HG03378 (cell line): ENCODE measurements around the gene BLTP1.
"Not testable (repeated sequence)": the region's sequence is repeated elsewhere in the genome, so short reads cannot be mapped to it uniquely, and the experiment has no call there.

Experiments
- ATAC-seq: cut with Tn5 transposase; IDR thresholded peaks from one replicate; pipeline ENCODE4 v1.9.1; 2021; ENCODE audit warnings: mild to moderate bottlenecking, moderate library complexity; ENCODE audit not compliant: unreplicated experiment

The BLTP1 gene, protein sequence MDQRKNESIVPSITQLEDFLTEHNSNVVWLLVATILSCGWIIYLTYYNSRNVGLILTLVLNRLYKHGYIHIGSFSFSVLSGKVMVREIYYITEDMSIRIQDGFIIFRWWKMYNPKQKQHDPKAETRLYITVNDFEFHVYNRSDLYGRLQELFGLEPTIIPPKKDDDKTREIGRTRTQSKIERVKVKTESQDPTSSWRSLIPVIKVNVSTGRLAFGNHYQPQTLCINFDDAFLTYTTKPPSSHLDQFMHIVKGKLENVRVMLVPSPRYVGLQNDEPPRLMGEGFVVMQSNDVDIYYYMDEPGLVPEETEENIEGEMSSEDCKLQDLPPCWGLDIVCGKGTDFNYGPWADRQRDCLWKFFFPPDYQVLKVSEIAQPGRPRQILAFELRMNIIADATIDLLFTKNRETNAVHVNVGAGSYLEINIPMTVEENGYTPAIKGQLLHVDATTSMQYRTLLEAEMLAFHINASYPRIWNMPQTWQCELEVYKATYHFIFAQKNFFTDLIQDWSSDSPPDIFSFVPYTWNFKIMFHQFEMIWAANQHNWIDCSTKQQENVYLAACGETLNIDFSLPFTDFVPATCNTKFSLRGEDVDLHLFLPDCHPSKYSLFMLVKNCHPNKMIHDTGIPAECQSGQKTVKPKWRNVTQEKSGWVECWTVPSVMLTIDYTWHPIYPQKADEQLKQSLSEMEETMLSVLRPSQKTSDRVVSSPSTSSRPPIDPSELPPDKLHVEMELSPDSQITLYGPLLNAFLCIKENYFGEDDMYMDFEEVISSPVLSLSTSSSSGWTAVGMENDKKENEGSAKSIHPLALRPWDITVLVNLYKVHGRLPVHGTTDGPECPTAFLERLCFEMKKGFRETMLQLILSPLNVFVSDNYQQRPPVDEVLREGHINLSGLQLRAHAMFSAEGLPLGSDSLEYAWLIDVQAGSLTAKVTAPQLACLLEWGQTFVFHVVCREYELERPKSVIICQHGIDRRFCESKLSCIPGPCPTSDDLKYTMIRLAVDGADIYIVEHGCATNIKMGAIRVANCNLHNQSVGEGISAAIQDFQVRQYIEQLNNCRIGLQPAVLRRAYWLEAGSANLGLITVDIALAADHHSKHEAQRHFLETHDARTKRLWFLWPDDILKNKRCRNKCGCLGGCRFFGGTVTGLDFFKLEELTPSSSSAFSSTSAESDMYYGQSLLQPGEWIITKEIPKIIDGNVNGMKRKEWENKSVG (N-terminal part only)

GRCh38 chr4:122151982-122152710 is at the start of gene BLTP1:
Gene BLTP1, plus strand, starts transcription at chr4:122152331. Its CDS starts 18,317 bp downstream, at chr4:122170648.
- ATAC-seq: peak; percentile 88

GRCh38 chr4:122104184-122104583 is 47.9 kb upstream of the BLTP1 start:
- no peak for ATAC-seq

DNA sequence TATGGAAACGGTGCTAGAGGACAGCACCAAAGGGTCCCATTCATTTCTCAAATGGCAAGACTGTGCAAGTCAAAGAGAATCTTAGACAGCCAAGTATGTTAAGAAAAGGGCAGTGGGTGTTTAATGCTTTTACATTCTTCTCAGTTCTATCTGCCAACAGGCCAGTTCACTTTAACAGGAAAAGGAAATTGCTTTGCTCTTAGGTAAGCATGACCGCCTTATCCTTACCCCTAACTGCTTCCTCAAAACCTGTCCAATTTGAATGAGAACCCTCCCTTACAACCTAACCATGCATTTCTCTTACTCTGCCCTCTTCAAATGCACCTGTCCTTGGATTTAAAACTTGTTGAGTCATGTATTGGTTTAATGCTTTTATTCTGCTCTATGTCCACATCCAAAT is 44.5 kb upstream of the BLTP1 start:
- ATAC-seq: no peak

- not testable (repeated sequence) for ATAC-seq
Observed at GRCh38 chr4:122110304-122110703, 41.8 kb upstream of the BLTP1 start.

DNA sequence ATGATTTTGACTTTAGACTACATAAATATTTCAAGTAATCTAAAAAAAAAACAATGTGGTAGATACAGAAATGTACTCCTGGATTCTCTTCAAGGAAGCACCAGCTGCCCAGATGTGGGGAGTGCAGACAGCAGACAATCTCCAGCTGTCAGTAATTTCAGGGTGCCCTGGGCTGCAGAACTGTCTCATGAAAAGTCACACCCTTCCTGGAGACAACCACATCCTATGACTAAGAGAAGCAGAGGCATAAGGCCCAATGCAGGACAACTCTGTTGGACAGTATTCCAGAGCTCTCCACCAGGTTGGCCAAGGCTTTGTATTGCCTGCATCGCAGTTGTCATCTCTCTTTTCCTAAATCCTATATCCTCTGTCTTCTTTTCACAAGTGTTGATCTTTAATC is 34.4 kb upstream of the BLTP1 start:
- no peak for ATAC-seq

- ATAC-seq: no peak
Observed at GRCh38 chr4:122118243-122118642, 33.9 kb upstream of the BLTP1 start.

- ATAC-seq: no peak
Observed at GRCh38 chr4:122119739-122120138, 32.4 kb upstream of the BLTP1 start.

GRCh38 chr4:122121593-122121992 is 30.5 kb upstream of the BLTP1 start:
- no peak for ATAC-seq

- ATAC-seq: no peak
Observed at GRCh38 chr4:122122083-122122482, 30.0 kb upstream of the BLTP1 start.

GRCh38 chr4:122129061-122129460 is 23.1 kb upstream of the BLTP1 start:
- no peak for ATAC-seq

DNA sequence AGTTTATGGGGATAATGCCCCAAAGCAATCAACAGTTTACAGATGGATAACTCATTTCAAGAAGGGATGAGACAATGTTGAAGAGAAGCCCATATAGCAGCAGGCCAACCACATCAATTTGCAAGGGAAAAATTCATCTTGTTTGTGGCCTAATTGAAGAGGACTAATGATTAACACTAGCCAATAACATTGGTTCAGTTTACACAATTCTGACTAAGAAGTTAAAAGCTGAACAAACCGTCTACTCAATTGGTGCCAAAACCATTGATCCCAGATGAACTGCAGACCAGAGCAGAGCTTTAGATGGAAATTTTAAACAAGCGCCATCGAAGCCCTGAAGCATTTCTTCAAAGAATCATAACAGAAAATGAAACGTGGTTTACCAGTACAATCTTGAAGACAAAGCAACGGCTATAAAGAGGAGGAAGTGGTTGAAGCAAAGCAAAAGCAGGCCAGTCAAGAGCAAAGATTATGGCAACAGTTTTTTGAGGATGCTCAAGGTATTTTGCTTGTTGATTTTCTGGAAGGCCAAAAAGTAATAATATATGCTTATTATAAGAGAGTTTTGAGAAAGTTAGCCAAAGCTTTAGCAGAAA is 20.5 kb upstream of the BLTP1 start:
- ATAC-seq: no peak

DNA sequence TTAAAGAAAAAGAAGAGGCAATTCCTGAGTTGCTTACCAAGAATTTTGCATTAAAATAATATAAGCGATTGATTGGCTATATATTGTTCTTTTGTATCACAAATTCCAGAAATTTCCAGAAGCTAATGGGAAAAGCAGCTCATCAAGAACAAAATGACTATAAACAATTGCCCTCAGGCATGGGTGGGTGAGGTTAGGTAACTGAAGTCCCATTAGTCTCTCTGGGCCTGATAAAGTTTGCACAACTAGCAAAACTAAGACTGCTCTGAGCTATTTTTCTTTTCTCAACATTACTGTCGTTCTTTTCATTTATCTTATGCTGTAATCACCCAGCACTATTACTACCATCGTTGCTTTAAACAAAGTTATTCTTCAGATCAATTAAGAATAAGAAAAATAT is 19.2 kb upstream of the BLTP1 start:
- ATAC-seq: no peak

DNA sequence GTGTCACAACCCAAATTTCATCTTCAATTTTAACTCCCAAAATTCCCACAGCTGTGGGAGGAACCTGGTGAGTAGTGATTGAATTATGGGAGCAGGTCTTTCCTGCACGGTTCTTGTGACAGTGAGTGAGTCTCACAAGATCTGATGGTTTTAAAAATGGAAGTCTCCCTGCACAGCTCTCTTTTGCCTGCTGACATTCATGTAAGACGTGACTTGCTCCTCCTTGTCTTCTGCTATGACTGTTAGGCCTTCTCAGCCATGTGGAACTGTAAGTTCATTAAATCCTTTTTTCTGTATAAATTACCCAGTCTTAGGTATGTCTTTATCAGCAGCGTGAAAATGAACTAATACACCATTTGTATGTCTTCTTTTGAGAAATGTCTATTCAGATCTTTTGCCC is 13.0 kb upstream of the BLTP1 start:
- no peak for ATAC-seq

- ATAC-seq: no peak
Observed at GRCh38 chr4:122140834-122141233, 11.3 kb upstream of the BLTP1 start.

- no peak for ATAC-seq
Observed at GRCh38 chr4:122142687-122143086, 9.4 kb upstream of the BLTP1 start.

GRCh38 chr4:122146652-122147051 is 5.5 kb upstream of the BLTP1 start:
- ATAC-seq: no peak

- ATAC-seq: no peak
Observed at GRCh38 chr4:122150931-122151330, 1.2 kb upstream of the BLTP1 start.

DNA sequence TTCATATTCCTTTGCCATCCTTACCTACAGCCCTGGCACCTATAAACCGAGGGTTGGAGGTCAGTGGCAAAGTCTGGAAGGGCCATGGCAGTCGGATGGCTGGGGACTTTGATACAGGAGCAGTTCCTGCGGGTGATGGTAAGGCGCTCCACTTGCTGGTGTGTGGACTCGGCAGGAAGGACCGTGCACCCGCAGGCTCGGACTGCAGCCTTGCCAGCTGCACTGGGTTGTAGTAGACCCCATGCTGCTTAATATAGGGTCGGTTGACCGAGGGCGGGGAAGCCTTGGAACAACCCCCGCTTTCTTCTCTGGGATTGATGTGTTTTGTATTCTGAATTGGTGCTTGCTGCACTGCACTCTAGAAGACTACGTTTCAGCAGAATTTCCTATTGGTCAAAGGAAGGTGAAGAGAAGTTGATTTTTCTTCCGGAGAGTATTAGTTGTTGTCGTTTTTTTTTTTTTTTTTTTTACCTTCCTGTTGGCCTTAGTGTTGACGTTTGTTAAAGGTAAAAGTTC is 638 bp downstream of the BLTP1 start:
- peak; percentile 38 for ATAC-seq

DNA sequence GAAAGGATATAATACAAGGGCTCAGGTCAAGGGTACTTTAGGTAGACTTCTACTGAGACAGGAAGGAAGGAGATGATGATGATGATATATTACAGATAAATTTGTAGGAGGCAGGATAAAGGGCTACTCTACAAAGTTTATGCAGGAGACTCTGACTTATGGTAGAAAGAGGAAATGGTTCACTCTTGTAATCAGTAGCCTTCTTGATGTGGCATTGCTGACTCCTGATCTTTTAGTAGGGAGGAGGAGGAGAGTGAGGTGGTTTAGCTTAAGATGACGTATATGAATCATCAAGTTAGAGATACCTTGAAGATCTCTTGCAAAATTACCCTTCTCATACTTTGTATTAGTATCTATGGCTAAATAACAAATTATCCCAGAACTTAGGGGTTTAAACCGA is 4.7 kb downstream of the BLTP1 start:
- no peak for ATAC-seq

DNA sequence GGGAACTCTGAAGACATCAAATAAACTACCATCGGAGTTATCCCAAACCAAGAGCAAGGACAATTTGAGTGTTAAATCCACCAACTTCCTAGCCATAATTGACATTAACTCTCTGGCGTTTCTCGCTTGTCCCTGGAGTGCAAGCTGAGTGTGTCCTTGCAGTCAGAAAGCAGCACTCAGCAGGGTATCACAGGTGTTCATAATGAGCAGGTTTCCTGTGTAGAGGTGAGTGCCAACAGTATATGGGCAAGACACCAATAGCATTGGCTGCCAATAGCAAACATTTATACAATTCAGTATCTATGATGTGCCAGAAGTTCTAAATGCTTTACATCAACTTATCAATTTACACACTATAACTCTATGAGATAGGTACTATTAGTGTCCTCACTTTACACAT is 11.2 kb downstream of the BLTP1 start:
- ATAC-seq: no peak
